PC-9 (cell line): ENCODE data around the gene ERC2.

Source experiments
- CTCF ChIP-seq: fragments of 200-600 bp; sonication (generic); conservative IDR thresholded peaks from 2 replicates; pipeline ENCODE4 v1.6.1; 2017; ENCODE audit warnings: mixed run types, antibody characterized with exemption, mild to moderate bottlenecking, moderate library complexity
- EZH2 ChIP-seq: fragments of 200-600 bp; sonication (generic); IDR thresholded peaks from 2 replicates; pipeline ENCODE4 v1.8.0; 2017; ENCODE audit warnings: antibody characterized with exemption, low read depth

DNA sequence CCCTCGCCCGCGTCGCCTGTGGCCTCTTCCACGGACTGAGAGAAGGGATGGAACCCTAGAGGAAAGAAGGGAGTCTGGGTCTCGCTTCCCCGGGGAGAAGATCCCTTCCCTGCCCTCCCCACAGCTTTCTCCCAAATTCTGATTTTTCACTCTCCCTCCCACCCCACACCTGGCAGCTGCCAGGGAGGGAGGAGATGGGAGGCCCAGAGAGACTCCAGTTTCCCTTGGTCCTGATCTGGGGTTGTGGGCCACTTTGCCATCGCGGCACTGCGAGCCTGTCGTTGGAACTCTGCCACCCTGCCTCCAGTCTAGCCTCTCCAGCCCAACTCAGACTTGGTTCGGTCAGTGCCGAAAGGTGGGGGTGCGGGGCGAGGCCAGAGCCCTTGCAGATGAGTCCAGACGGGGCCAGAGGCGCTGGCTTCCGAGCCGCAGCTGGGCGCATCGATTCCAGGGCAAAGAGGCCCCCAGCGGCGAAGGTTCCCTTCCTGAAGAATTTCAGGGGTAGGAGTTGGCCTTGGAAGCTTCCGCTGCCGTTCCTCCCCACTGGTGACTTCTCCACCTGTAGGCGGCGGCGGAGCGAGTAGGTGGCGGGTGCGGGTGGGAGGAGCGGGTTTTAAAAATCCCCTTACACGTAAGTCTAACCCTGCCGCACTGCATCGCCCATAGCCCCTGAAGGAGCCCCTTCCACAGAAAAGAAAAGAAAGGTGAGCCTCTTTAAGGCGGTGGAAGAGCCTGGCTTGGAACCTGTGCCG, 986.3 kb downstream of the ERC2 start:
- no peak for TF ChIP-seq CTCF
- TF ChIP-seq EZH2 = no peak
